H1 (cell line): ENCODE results near the gene VPS18. TPM values are rescaled to one million over a fixed set of nuclear protein-coding genes. Genes with fewer than 3 reads are reported as not detected.

Experiments used
- CTCF ChIA-PET: fragments of 300-600 bp; sonication (Branson Sonifier 250); formaldehyde crosslinking; loops from one replicate; lab custom pipeline; 2021; ENCODE audit not compliant: partially characterized antibody; lab: Charles Lee
- POLR2A ChIA-PET: fragments of 300-600 bp; sonication (Branson Sonifier 250); formaldehyde crosslinking; loops from one replicate; lab custom pipeline; 2021; ENCODE audit warnings: inconsistent platforms; ENCODE audit not compliant: partially characterized antibody; lab: Charles Lee
- DNase-seq, 2 experiments: peaks; one replicate each; pipeline versions ENCODE4 v3.0.0 to v3.0.0-alpha.2; 2010 to 2022; ENCODE audit warnings: low spot score in 2 of 2, low read depth in 1 of 2, mixed read lengths in 1 of 2
- FAIRE-seq: peaks from 2 replicates; lab custom pipeline; 2011; peaks lifted over from hg19 to GRCh38; lab: Jason Lieb, UNC
- H2AFZ ChIP-seq: 2 replicates; pipeline ENCODE4 v1.8.1; 2012; ENCODE audit warnings: low read length, inconsistent platforms
- H2AK5ac ChIP-seq: 2 replicates; pipeline ENCODE4 v1.6.1; 2013; ENCODE audit warnings: low read depth, low read length
- H2BK120ac ChIP-seq: replicated peaks from 2 replicates; pipeline ENCODE3; 2013; ENCODE audit warnings: low read depth, low read length, inconsistent platforms
- H2BK12ac ChIP-seq: 2 replicates; pipeline ENCODE4 v1.6.1; 2013; ENCODE audit warnings: low read depth, low read length
- H2BK15ac ChIP-seq: 2 replicates; pipeline ENCODE4 v1.6.1; 2013; ENCODE audit warnings: low read length
- H2BK20ac ChIP-seq: 2 replicates; pipeline ENCODE4 v1.6.1; 2013; ENCODE audit warnings: low read length
- H2BK5ac ChIP-seq: 2 replicates; pipeline ENCODE4 v1.6.1; 2013; ENCODE audit warnings: low read depth, low read length
- H3K14ac ChIP-seq: 2 replicates; pipeline ENCODE4 v1.6.1; 2013; ENCODE audit warnings: inconsistent platforms; ENCODE audit not compliant: insufficient read length
- H3K18ac ChIP-seq: 2 replicates; pipeline ENCODE4 v1.6.1; 2013; ENCODE audit warnings: low read length; ENCODE audit errors: extremely low read depth
- H3K23ac ChIP-seq: 2 replicates; pipeline ENCODE4 v1.6.1; 2013; ENCODE audit warnings: inconsistent platforms; ENCODE audit not compliant: insufficient read length
- H3K23me2 ChIP-seq: 2 replicates; pipeline ENCODE4 v1.6.1; 2013; ENCODE audit warnings: low read depth, low read length
- H3K27ac ChIP-seq: 2 replicates; pipeline ENCODE4 v1.6.1; 2011; ENCODE audit warnings: low read depth, low read length, inconsistent platforms
- H3K27me3 ChIP-seq, 4 experiments: replicated peaks in 1 of 4; 1 replicate in 1 of 4; 2 replicates in 3 of 4; pipeline versions ENCODE4 v1.6.1 to v1.8.1; 2011 to 2013; ENCODE audit warnings: low read length in 3 of 4, mild to moderate bottlenecking in 3 of 4, inconsistent platforms in 2 of 4, mixed read lengths in 2 of 4, moderate library complexity in 1 of 4; ENCODE audit not compliant: control insufficient read depth in 3 of 4, insufficient read depth in 3 of 4; ENCODE audit errors: extremely low read depth in 1 of 4
- H3K36me3 ChIP-seq, 4 experiments: 2 replicates each; pipeline versions ENCODE4 v1.6.1 to v1.8.1; 2011 to 2013; ENCODE audit warnings: mild to moderate bottlenecking in 4 of 4, low read length in 3 of 4, moderate library complexity in 2 of 4, control low read depth in 1 of 4, inconsistent platforms in 1 of 4; ENCODE audit not compliant: insufficient read depth in 4 of 4, control insufficient read depth in 2 of 4
- H3K4ac ChIP-seq: replicated peaks from 2 replicates; pipeline ENCODE3; 2013; ENCODE audit warnings: low read length, low read depth, mixed read lengths, inconsistent platforms; ENCODE audit not compliant: insufficient read length
- H3K4me1 ChIP-seq, 4 experiments: replicated peaks in 1 of 4; 1 replicate in 1 of 4; 2 replicates in 3 of 4; pipeline versions ENCODE4 v1.6.1 to v1.8.1; 2011 to 2013; ENCODE audit warnings: low read length in 3 of 4, inconsistent platforms in 2 of 4, mixed read lengths in 1 of 4; ENCODE audit not compliant: insufficient read depth in 4 of 4, control insufficient read depth in 3 of 4
- H3K4me2 ChIP-seq, 2 experiments: 2 replicates each; pipeline versions ENCODE4 v1.6.1 to v1.8.1; 2011 to 2013; ENCODE audit warnings: low read depth in 2 of 2, low read length in 2 of 2, control low read depth in 1 of 2, inconsistent platforms in 1 of 2, mild to moderate bottlenecking in 1 of 2; ENCODE audit not compliant: insufficient read depth in 1 of 2
- H3K4me3 ChIP-seq, 4 experiments: fragments of 200-600, 300-600 bp in 1 of 4; sonication (generic), shearing (Covaris generic), sonication (Bioruptor Twin) in 1 of 4; 2 replicates each; pipeline versions ENCODE4 v1.5.1 to v1.8.1; 2011 to 2016; ENCODE audit warnings: low read length in 4 of 4, low read depth in 3 of 4, control low read depth in 2 of 4, inconsistent platforms in 2 of 4, mild to moderate bottlenecking in 2 of 4, mixed read lengths in 1 of 4, moderate library complexity in 1 of 4; ENCODE audit not compliant: insufficient read depth in 2 of 4; ENCODE audit errors: extremely low read depth in 1 of 4
- H3K56ac ChIP-seq: replicated peaks from 2 replicates; pipeline ENCODE3; 2013; ENCODE audit warnings: low read depth, mild to moderate bottlenecking, mixed read lengths, low read length, inconsistent platforms; ENCODE audit not compliant: insufficient read length
- H3K79me1 ChIP-seq: 2 replicates; pipeline ENCODE4 v1.6.1; 2013; ENCODE audit warnings: low read depth, low read length, control low read depth
- H3K79me2 ChIP-seq, 2 experiments: 2 replicates each; pipeline versions ENCODE4 v1.6.1 to v1.8.1; 2012 to 2013; ENCODE audit warnings: low read length in 2 of 2, mild to moderate bottlenecking in 2 of 2, inconsistent platforms in 1 of 2; ENCODE audit not compliant: insufficient read depth in 2 of 2, control insufficient read depth in 1 of 2
- H3K9ac ChIP-seq, 4 experiments: replicated peaks in 1 of 4; 1 replicate in 1 of 4; 2 replicates in 3 of 4; pipeline versions ENCODE4 v1.6.1 to v1.8.1; 2011 to 2013; ENCODE audit warnings: low read depth in 3 of 4, low read length in 3 of 4, control low read depth in 2 of 4, mild to moderate bottlenecking in 2 of 4, moderate library complexity in 2 of 4, inconsistent platforms in 1 of 4; ENCODE audit errors: extremely low read depth in 1 of 4
- H3K9me3 ChIP-seq, 2 experiments: 2 replicates each; pipeline versions ENCODE4 v1.6.1 to v1.8.1; 2012 to 2013; ENCODE audit warnings: mild to moderate bottlenecking in 2 of 2, moderate library complexity in 2 of 2, control low read depth in 1 of 2, inconsistent platforms in 1 of 2, low read depth in 1 of 2, low read length in 1 of 2, mixed read lengths in 1 of 2; ENCODE audit not compliant: insufficient read depth in 2 of 2
- H4K20me1 ChIP-seq, 2 experiments: replicated peaks in 1 of 2; 2 replicates each; pipeline versions ENCODE3 to v1.8.1; 2011 to 2013; ENCODE audit warnings: inconsistent platforms in 2 of 2, low read length in 2 of 2, mild to moderate bottlenecking in 1 of 2; ENCODE audit not compliant: insufficient read depth in 2 of 2, control insufficient read depth in 1 of 2
- H4K5ac ChIP-seq: 2 replicates; pipeline ENCODE4 v1.6.1; 2013; ENCODE audit warnings: low read length, low read depth, mixed read lengths, inconsistent platforms; ENCODE audit not compliant: insufficient read length
- H4K8ac ChIP-seq: 2 replicates; pipeline ENCODE4 v1.8.0; 2013; ENCODE audit warnings: mild to moderate bottlenecking, moderate library complexity, low read length, inconsistent platforms; ENCODE audit not compliant: insufficient read depth; ENCODE audit errors: extremely low read depth
- H4K91ac ChIP-seq: replicated peaks from 2 replicates; pipeline ENCODE3; 2013; ENCODE audit warnings: low read length, mixed read lengths, inconsistent platforms; ENCODE audit not compliant: insufficient read length
- E2F6 ChIP-seq: IDR thresholded peaks from 2 replicates; pipeline ENCODE4 v1.6.1; 2012; ENCODE audit warnings: inconsistent platforms
- HDAC6 ChIP-seq: IDR thresholded peaks from one replicate; pipeline ENCODE4 v1.7.1; 2012; ENCODE audit warnings: low read depth, mild to moderate bottlenecking, inconsistent platforms, low read length, moderate library complexity
- MAX ChIP-seq: IDR thresholded peaks from 2 replicates; pipeline ENCODE4 v1.6.1; 2012; ENCODE audit warnings: inconsistent platforms
- RXRA ChIP-seq: IDR thresholded peaks from 2 replicates; pipeline ENCODE4 v1.6.1; 2011; ENCODE audit warnings: low read depth, mild to moderate bottlenecking, low read length, moderate library complexity; ENCODE audit not compliant: insufficient read depth
- SUZ12 ChIP-seq: fragments of 200-600 bp; sonication (generic); IDR thresholded peaks from 2 replicates; pipeline ENCODE4 v1.6.1; 2012; ENCODE audit warnings: mild to moderate bottlenecking, inconsistent platforms, low read length, moderate library complexity, mixed read lengths
- WGBS, 2 experiments: shearing (Covaris generic) in 1 of 2; methylation state at CpG; one replicate each; pipeline versions ENCODE4 v1.1.6 to v1.1.7; 2013 to 2015; ENCODE audit warnings: low lambda C conversion rate in 2 of 2, mixed read lengths in 2 of 2, inconsistent platforms in 1 of 2, low coverage in 1 of 2, missing lambda C conversion rate in 1 of 2; ENCODE audit not compliant: insufficient replicate concordance in 2 of 2, insufficient coverage in 1 of 2, insufficient read length in 1 of 2; ENCODE audit errors: extremely low coverage in 1 of 2, missing lambda C conversion rate in 1 of 2; 5-methylcytosine and 5-hydroxymethylcytosine counted together
- long read RNA-seq, 2 experiments: library from RNA in 1 of 2; library from capped mRNA in 1 of 2; stranded (forward); transcript quantifications; one replicate each; pipeline ENCODE4 v2.0.0, GENCODE V29; 2021; ENCODE audit warnings: inconsistent platforms in 1 of 2
- polyA minus RNA-seq, 3 experiments: library from RNA; depleted of rRNA, polyadenylated mRNA; stranded (reverse); fragments of >200 nt; gene quantifications; 1 replicate in 2 of 3; 2 replicates in 1 of 3; pipeline ENCODE4 v1.2.3, GENCODE V29; 2011
- polyA plus RNA-seq, 7 experiments: library from polyadenylated mRNA; depleted of rRNA in 3 of 7; stranded (reverse) in 5 of 7; unstranded in 2 of 7; fragments of >200 nt in 5 of 7; fragments of 200-250 nt in 2 of 7; gene quantifications; 1 replicate in 5 of 7; 2 replicates in 1 of 7; 4 replicates in 1 of 7; pipeline versions ENCODE4 v1.2.1 to v1.2.3, GENCODE V29; 2011 to 2013; ENCODE audit warnings: missing spikeins in 2 of 7, mixed read lengths in 2 of 7
- total RNA-seq: library from RNA; stranded (reverse); fragmentation: NEBNext Ultra II Directional; extraction: Animal tissue kit (Norgen Biotek cat#: 25700); gene quantifications from 2 replicates; pipeline ENCODE4 v1.2.1, GENCODE V29; 2021

Gene VPS18
- 31.9 and 32.7 TPM in 2 replicates for total RNA-seq
- polyA plus RNA-seq (2011; rRNA removed) = 28.9 and 32.9 TPM in 2 replicates
- polyA plus RNA-seq (2011; cell fraction: cytosol; rRNA removed) = 27.4 TPM
- 35.6 TPM for polyA plus RNA-seq (2011; cell fraction: nucleus; rRNA removed)
- polyA plus RNA-seq (2012, experiment 1 of 2) = 19.1 to 31.3 TPM (median 29.5 TPM) in 4 replicates
- 32.6 TPM for polyA plus RNA-seq (2012, experiment 2 of 2)
- polyA plus RNA-seq (2013, experiment 1 of 2) = 12.6 TPM
- 11.3 TPM for polyA plus RNA-seq (2013, experiment 2 of 2)
- 65.4 and 80.3 TPM in 2 replicates for polyA minus RNA-seq (2011; rRNA and poly(A)+ RNA removed)
- 39.1 TPM for polyA minus RNA-seq (2011; cell fraction: cytosol; rRNA and poly(A)+ RNA removed)
- polyA minus RNA-seq (2011; cell fraction: nucleus; rRNA and poly(A)+ RNA removed) = 31.4 TPM
- long read RNA-seq, experiment 1, transcript VPS18-201 (5 exons, 3,895 nt) = major isoform, 5 of 17 reads
- long read RNA-seq, experiment 1, partial matches to known transcripts = 9 of 17 reads
- long read RNA-seq, experiment 1, other reads (novel, unspliced or antisense) = 3 of 17 reads
- long read RNA-seq, experiment 2, partial matches to known transcripts = 0 of 7 reads
- long read RNA-seq, experiment 2, other reads (novel, unspliced or antisense) = 7 of 7 reads

GRCh38 chr15:40893733-40894680 lies at the start of gene VPS18:
Gene VPS18, plus strand, starts transcription at chr15:40894450. Its CDS starts 319 bp downstream, at chr15:40894769.
- Histone ChIP-seq H3K9ac (peak within 1 kb of the TSS; percentile 37 to 85 (median 80)), H3K18ac (peak within 1 kb of the TSS; percentile 85), H3K4me1 (peaks cover 3 to 14% (median 7%) of the 10 kb centered on the region in 4 experiments; a peak in 6 of 7 replicates), H3K79me1 (peaks cover 3% of the 10 kb centered on the region; the same call in 1 of the 2 replicates), H2AK5ac (no peak within 1 kb of the TSS), H2BK12ac (peak within 1 kb of the TSS; percentile 71; the same call in 1 of the 2 replicates), H2BK15ac (peak within 1 kb of the TSS; percentile 89), H3K27ac (peak within 1 kb of the TSS; percentile 68), H3K4me3 (peak within 1 kb of the TSS; percentile 60 to 93 (median 88)), H3K36me3 (peaks cover 3 to 15% (median 6%) of the 10 kb centered on the region in 4 experiments; a peak in 5 of 8 replicates), H3K27me3 (peaks cover 0 to 8% (median 2%) of the 10 kb centered on the region in 4 experiments; a peak in 3 of 7 replicates), H3K14ac (no peak within 1 kb of the TSS), H2BK20ac (no peak within 1 kb of the TSS; the same call in 1 of the 2 replicates), H3K4ac (peak within 1 kb of the TSS; percentile 83), H3K23ac (no peak within 1 kb of the TSS), H4K8ac (peak within 1 kb of the TSS; percentile 97), H2BK5ac (peak within 1 kb of the TSS; percentile 71; the same call in 1 of the 2 replicates), H3K9me3 (no peaks in the 10 kb centered on the region), H4K91ac (peak within 1 kb of the TSS; percentile 87), H2AFZ (peak within 1 kb of the TSS; percentile 87), H2BK120ac (no peak within 1 kb of the TSS), H3K23me2 (peaks cover 5% of the 10 kb centered on the region; the same call in 1 of the 2 replicates), H3K56ac (peak within 1 kb of the TSS; percentile 77), H4K20me1 (peaks cover 0 to 6% of the 10 kb centered on the region in 2 experiments), H3K79me2 (peaks cover 0 to 12% of the 10 kb centered on the region in 2 experiments; a peak in 3 of 4 replicates), H4K5ac (peak within 1 kb of the TSS; percentile 73), H3K4me2 (peak within 1 kb of the TSS; percentile 42 to 82)
- peak; percentile 95 to 100 for DNase-seq
- CTCF ChIA-PET = interaction anchor here (0.5 to 20.6 kb wide), 42 partner anchors 12 to 382 kb away, joined by 3 to 619 read pairs (median 4); partner anchors contain the start of genes CHP1, DLL4, EXD1 and RHOV
- 6% methylated on average over 42 of the region's 55 CpGs; no CpG with 5 or more reads in 1 of the 2 experiments for WGBS, 2 experiments
- POLR2A ChIA-PET = interaction anchor here (0.7 to 3.7 kb wide), 21 partner anchors 9 to 222 kb away, joined by 3 to 49 read pairs (median 4); partner anchors contain the start of genes CHAC1, DLL4, DNAJC17 and INO80
- FAIRE-seq = no peak
- no peak for TF ChIP-seq SUZ12
- TF ChIP-seq HDAC6 = no peak
- peak; percentile 79 for TF ChIP-seq E2F6
- TF ChIP-seq RXRA = no peak
- TF ChIP-seq MAX = peak; percentile 97
